ES-I3 (cell line): ENCODE results near the gene CTNND2.
"Not testable (repeated sequence)": the region's sequence is repeated elsewhere in the genome, so short reads cannot be mapped to it uniquely, and the experiment has no call there.

ENCODE experiments used
- H3K36me3 ChIP-seq: 2 replicates; pipeline ENCODE4 v1.6.1; 2013; ENCODE audit warnings: mild to moderate bottlenecking, low read length, control low read depth, moderate library complexity; ENCODE audit not compliant: insufficient read depth
- H3K4me1 ChIP-seq: 2 replicates; pipeline ENCODE4 v1.6.1; 2013; ENCODE audit warnings: mild to moderate bottlenecking, control low read depth, low read length; ENCODE audit not compliant: insufficient read depth
- H3K9ac ChIP-seq: 2 replicates; pipeline ENCODE4 v1.6.1; 2013; ENCODE audit warnings: low read depth, mild to moderate bottlenecking, low read length, moderate library complexity
- H3K9me3 ChIP-seq: 2 replicates; pipeline ENCODE4 v1.6.1; 2013; ENCODE audit warnings: mild to moderate bottlenecking, low read length, moderate library complexity; ENCODE audit not compliant: control insufficient read depth, insufficient read depth

The CTNND2 gene

GRCh38 chr5:11010429-11011210, 893.6 kb downstream of the CTNND2 start:
- Histone ChIP-seq H3K9ac (no peak overlapping the region), H3K36me3 (no peaks in the 10 kb centered on the region), H3K4me1 (no peaks in the 10 kb centered on the region; the same call in 1 of the 2 replicates), H3K9me3 (no peaks in the 10 kb centered on the region)

- Histone ChIP-seq H3K4me1 (no peaks in the 10 kb centered on the region), H3K9me3 (no peaks in the 10 kb centered on the region), H3K36me3 (no peaks in the 10 kb centered on the region), H3K9ac (no peak overlapping the region)
These were observed 894.7 kb downstream of the CTNND2 start for GRCh38 chr5:11009576-11009975.

GRCh38 chr5:11007269-11007870, 896.9 kb downstream of the CTNND2 start:
- H3K4me1 ChIP-seq: no peaks in the 10 kb centered on the region; the same call in 1 of the 2 replicates
- H3K9ac ChIP-seq: no peak overlapping the region
- no peaks in the 10 kb centered on the region for H3K9me3 ChIP-seq
- H3K36me3 ChIP-seq: no peaks in the 10 kb centered on the region

GRCh38 chr5:11004523-11004922, 899.7 kb downstream of the CTNND2 start:
- not testable (repeated sequence) for H3K9ac ChIP-seq, H3K36me3 ChIP-seq, H3K9me3 ChIP-seq, H3K4me1 ChIP-seq

- Histone ChIP-seq H3K36me3 (no peaks in the 10 kb centered on the region), H3K9ac (no peak overlapping the region), H3K4me1 (peaks cover 10% of the 10 kb centered on the region), H3K9me3 (no peaks in the 10 kb centered on the region)
These were observed 903.5 kb downstream of the CTNND2 start for GRCh38 chr5:11000515-11001353.

- Histone ChIP-seq H3K36me3 (no peaks in the 10 kb centered on the region), H3K9me3 (no peaks in the 10 kb centered on the region), H3K4me1 (peaks cover 10% of the 10 kb centered on the region), H3K9ac (no peak overlapping the region)
These were observed 904.5 kb downstream of the CTNND2 start for GRCh38 chr5:10999714-11000113.

- Histone ChIP-seq H3K9ac (no peak overlapping the region), H3K9me3 (no peaks in the 10 kb centered on the region), H3K4me1 (peaks cover 6% of the 10 kb centered on the region; the same call in 1 of the 2 replicates), H3K36me3 (no peaks in the 10 kb centered on the region)
These were observed 908.4 kb downstream of the CTNND2 start for GRCh38 chr5:10995891-10996290.

- H3K9me3 ChIP-seq: no peaks in the 10 kb centered on the region
- no peak overlapping the region for H3K9ac ChIP-seq
- H3K4me1 ChIP-seq: no peaks in the 10 kb centered on the region
- H3K36me3 ChIP-seq: no peaks in the 10 kb centered on the region
These were observed 909.9 kb downstream of the CTNND2 start for GRCh38 chr5:10994091-10994986.

- Histone ChIP-seq H3K9ac (no peak overlapping the region), H3K9me3 (no peaks in the 10 kb centered on the region), H3K36me3 (no peaks in the 10 kb centered on the region), H3K4me1 (no peaks in the 10 kb centered on the region)
These were observed 913.6 kb downstream of the CTNND2 start for GRCh38 chr5:10990634-10991033.

GRCh38 chr5:10989577-10990263, 914.5 kb downstream of the CTNND2 start:
- no peaks in the 10 kb centered on the region for H3K36me3 ChIP-seq

GRCh38 chr5:10988622-10989021, 915.6 kb downstream of the CTNND2 start:
- Histone ChIP-seq H3K9me3 (no peaks in the 10 kb centered on the region), H3K4me1 (no peaks in the 10 kb centered on the region), H3K36me3 (no peaks in the 10 kb centered on the region), H3K9ac (no peak overlapping the region)

More at GRCh38 chr5:10989577-10990263, 914.5 kb downstream of the CTNND2 start:
- Histone ChIP-seq H3K9ac (no peak overlapping the region), H3K9me3 (no peaks in the 10 kb centered on the region), H3K4me1 (no peaks in the 10 kb centered on the region)

GRCh38 chr5:10987925-10988504, 916.2 kb downstream of the CTNND2 start:
- Histone ChIP-seq H3K4me1 (no peaks in the 10 kb centered on the region), H3K9ac (no peak overlapping the region), H3K36me3 (no peaks in the 10 kb centered on the region), H3K9me3 (no peaks in the 10 kb centered on the region)

- Histone ChIP-seq H3K4me1 (no peaks in the 10 kb centered on the region), H3K36me3 (no peaks in the 10 kb centered on the region), H3K9me3 (no peaks in the 10 kb centered on the region)
These were observed 916.8 kb downstream of the CTNND2 start for GRCh38 chr5:10987276-10987924.

More at GRCh38 chr5:10987276-10987924, 916.8 kb downstream of the CTNND2 start:
- H3K9ac ChIP-seq: no peak overlapping the region
